GM21825 (cell line): ENCODE measurements around the gene LYPD6B.

Source experiments
- ATAC-seq: cut with Tn5 transposase; IDR thresholded peaks from one replicate; pipeline ENCODE4 v1.9.1; 2021; ENCODE audit warnings: mild to moderate bottlenecking, moderate library complexity; ENCODE audit not compliant: unreplicated experiment

Gene LYPD6B

GRCh38 chr2:149259136-149259535, 220.6 kb downstream of the LYPD6B start:
- no peak for ATAC-seq

DNA sequence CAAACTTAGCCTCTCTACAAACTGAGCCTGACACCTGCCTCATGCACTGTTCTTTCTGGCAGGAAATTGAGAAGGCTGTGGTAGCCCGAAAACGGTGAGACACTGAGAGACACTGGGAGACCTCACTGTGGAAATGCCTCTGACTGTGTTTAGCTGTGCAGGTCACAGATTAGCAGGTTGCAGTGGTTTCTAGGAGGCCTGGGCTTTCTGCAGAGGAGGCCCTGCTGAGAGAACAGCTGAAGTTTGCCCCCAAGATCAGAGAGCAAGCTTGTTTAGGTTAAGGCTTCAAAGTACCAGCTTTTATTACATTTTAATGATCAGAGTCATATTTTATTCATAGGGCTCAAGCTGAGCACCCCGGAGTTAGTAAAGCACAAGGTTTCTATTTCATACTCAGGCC, 223.2 kb downstream of the LYPD6B start:
- ATAC-seq = no peak
